AG09319 (cell line): ENCODE data around the gene PKDCC.

Source experiments
- DNase-seq: peaks from one replicate; pipeline ENCODE4 v3.0.0-alpha.2; 2010; ENCODE audit warnings: low read depth; ENCODE audit errors: extremely low read depth
- CTCF ChIP-seq: IDR thresholded peaks from 2 replicates; pipeline ENCODE4 v1.5.1; 2011; ENCODE audit warnings: low read depth, mild to moderate bottlenecking, inconsistent platforms, low read length, moderate library complexity

The PKDCC gene

GRCh38 chr2:42087857-42088195 is 40.0 kb downstream of the PKDCC start:
- TF ChIP-seq CTCF = no peak
- no peak for DNase-seq

GRCh38 chr2:42089340-42089925 is 41.6 kb downstream of the PKDCC start:
- TF ChIP-seq CTCF = peak; percentile 65

GRCh38 chr2:42090216-42090615 is 42.4 kb downstream of the PKDCC start:
- TF ChIP-seq CTCF = no peak
- no peak for DNase-seq

More at GRCh38 chr2:42089340-42089925, 41.6 kb downstream of the PKDCC start:
- DNase-seq = no peak

GRCh38 chr2:42091671-42092070 is 43.9 kb downstream of the PKDCC start:
- no peak for DNase-seq
- no peak for TF ChIP-seq CTCF

GRCh38 chr2:42092084-42092996 is 44.5 kb downstream of the PKDCC start:
- DNase-seq = no peak
- no peak for TF ChIP-seq CTCF

GRCh38 chr2:42094114-42094513 is 46.3 kb downstream of the PKDCC start:
- no peak for TF ChIP-seq CTCF
- no peak for DNase-seq

GRCh38 chr2:42095923-42096408 is 48.1 kb downstream of the PKDCC start:
- TF ChIP-seq CTCF = peak; percentile 69
- DNase-seq = peak; percentile 40
